Prostate gland (tissue), 1 donor: Measurements from ENCODE around the gene PRR15L.

Experiments
- POLR2A ChIP-seq: fragments of 450-650 bp; IDR thresholded peaks from one replicate; pipeline ENCODE4 v1.6.1; 2016; ENCODE audit warnings: antibody characterized with exemption, mild to moderate bottlenecking
- POLR2AphosphoS5 ChIP-seq: sonication (generic); formaldehyde crosslinking; IDR thresholded peaks from one replicate; pipeline ENCODE4 v1.6.1; 2017; ENCODE audit warnings: antibody characterized with exemption

- TF ChIP-seq POLR2A (no peak), POLR2AphosphoS5 (peak; percentile 59)
These were observed 52.4 kb downstream of the PRR15L start for GRCh38 chr17:47905221-47905733.
